GM12892 (cell line): Measurements from ENCODE around the gene ZBTB38.

Source experiments
- DNase-seq: peaks from one replicate; pipeline ENCODE4 v3.0.0; 2011; ENCODE audit not compliant: insufficient read length
- FAIRE-seq: peaks from 2 replicates; lab custom pipeline; 2011; peaks lifted over from hg19 to GRCh38; lab: Jason Lieb, UNC
- POLR2A ChIP-seq: IDR thresholded peaks from 2 replicates; pipeline ENCODE4 v1.6.1; 2011; ENCODE audit warnings: low read depth, low read length, control low read depth
- POLR2AphosphoS5 ChIP-seq: IDR thresholded peaks from 2 replicates; pipeline ENCODE4 v1.6.1; 2011; ENCODE audit warnings: low read depth, low read length, control low read depth
- TAF1 ChIP-seq: IDR thresholded peaks from 2 replicates; pipeline ENCODE4 v1.6.1; 2011; ENCODE audit warnings: low read depth, mild to moderate bottlenecking, control low read depth, low read length, borderline replicate concordance

ZBTB38 gene

GRCh38 chr3:141356046-141356445 is 12.3 kb upstream of the ZBTB38 start:
- TF ChIP-seq TAF1 (no peak), POLR2AphosphoS5 (no peak), POLR2A (no peak)
- DNase-seq (no peak), FAIRE-seq (no peak)

- FAIRE-seq = peak; percentile 77
- TF ChIP-seq POLR2AphosphoS5 = no peak
- TF ChIP-seq TAF1 = no peak
- TF ChIP-seq POLR2A = no peak
- DNase-seq = no peak
Observed at GRCh38 chr3:141360888-141361598, 7.3 kb upstream of the ZBTB38 start.

GRCh38 chr3:141362736-141363135 is 5.6 kb upstream of the ZBTB38 start:
- DNase-seq (no peak), FAIRE-seq (no peak)
- no peak for TF ChIP-seq TAF1

- DNase-seq (no peak), FAIRE-seq (no peak)
- TF ChIP-seq POLR2AphosphoS5 (no peak), TAF1 (no peak), POLR2A (no peak)
Observed at GRCh38 chr3:141365201-141365600, 3.1 kb upstream of the ZBTB38 start.

- TF ChIP-seq TAF1 (no peak), POLR2AphosphoS5 (no peak), POLR2A (no peak)
- DNase-seq = no peak
- FAIRE-seq = no peak
Observed at GRCh38 chr3:141366285-141367037, 1.8 kb upstream of the ZBTB38 start.

- no peak for DNase-seq
- FAIRE-seq = no peak
- TF ChIP-seq POLR2A (0 out of 2 replicates have a peak, but pooled peaks have one; percentile 1), POLR2AphosphoS5 (peak; percentile 36; the same call in 1 of the 2 replicates), TAF1 (no peak)
Observed at GRCh38 chr3:141367038-141367730, 1.1 kb upstream of the ZBTB38 start.

GRCh38 chr3:141368925-141369794 is 856 bp downstream of the ZBTB38 start:
- FAIRE-seq = peak; percentile 38
- TF ChIP-seq POLR2A (peak; percentile 47), POLR2AphosphoS5 (0 out of 2 replicates have a peak, but pooled peaks have one; percentile 50), TAF1 (no peak)
- no peak for DNase-seq

- peak; percentile 51; the same call in 1 of the 2 replicates for TF ChIP-seq TAF1
- peak; percentile 70 for TF ChIP-seq POLR2AphosphoS5
- peak; percentile 58; the same call in 1 of the 2 replicates for TF ChIP-seq POLR2A
- peak; percentile 82 for FAIRE-seq
- DNase-seq = peak; percentile 39
Observed at GRCh38 chr3:141370065-141370533, 1.8 kb downstream of the ZBTB38 start.

GRCh38 chr3:141371882-141372281 is 3.6 kb downstream of the ZBTB38 start:
- DNase-seq (no peak), FAIRE-seq (no peak)
- TF ChIP-seq TAF1 (no peak), POLR2A (no peak), POLR2AphosphoS5 (no peak)

GRCh38 chr3:141372656-141373055 is 4.4 kb downstream of the ZBTB38 start:
- DNase-seq (no peak), FAIRE-seq (peak; percentile 67)
- TF ChIP-seq POLR2AphosphoS5 (no peak), TAF1 (no peak), POLR2A (no peak)
